Hepatocyte (in vitro differentiated cells): Measurements from ENCODE around the gene ZIC5.

Experiments
- EZH2 ChIP-seq: fragments of 200-600 bp; sonication (generic); IDR thresholded peaks from 2 replicates; pipeline ENCODE4 v1.6.1; 2016; ENCODE audit warnings: antibody characterized with exemption, mild to moderate bottlenecking, borderline replicate concordance
- EZH2phosphoT487 ChIP-seq: fragments of 200-600 bp; sonication (generic); IDR thresholded peaks from one replicate; pipeline ENCODE4 v1.6.1; 2018; ENCODE audit warnings: antibody characterized with exemption, mild to moderate bottlenecking, low read depth, moderate library complexity; ENCODE audit not compliant: unreplicated experiment, severe bottlenecking
- TF ChIP-seq, protein P1 (sequence below): fragments of 200-600 bp; sonication (generic); IDR thresholded peaks from 2 replicates; pipeline ENCODE4 v1.5.1; 2016; ENCODE audit warnings: antibody characterized with exemption, mild to moderate bottlenecking; ENCODE audit not compliant: poor library complexity

DNA sequence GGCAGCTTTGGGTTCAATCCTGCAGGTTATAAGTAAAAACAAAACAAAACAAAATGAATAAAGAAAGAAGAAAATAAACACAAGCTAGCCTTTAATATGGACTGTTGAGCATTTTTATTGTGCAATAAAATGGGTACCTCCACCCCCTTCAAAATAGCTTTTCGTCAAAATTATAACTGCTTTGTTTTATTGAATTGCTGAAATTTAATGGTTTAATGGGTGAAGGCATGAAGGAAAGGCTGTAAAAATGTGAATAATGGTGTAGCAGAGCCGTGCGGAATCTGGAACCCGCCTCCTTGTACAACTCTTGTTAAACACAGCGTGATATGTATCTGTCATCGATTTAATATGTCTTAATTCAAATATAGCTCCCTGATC lies 2.2 kb upstream of the ZIC5 start:
- TF ChIP-seq, protein P1, sequence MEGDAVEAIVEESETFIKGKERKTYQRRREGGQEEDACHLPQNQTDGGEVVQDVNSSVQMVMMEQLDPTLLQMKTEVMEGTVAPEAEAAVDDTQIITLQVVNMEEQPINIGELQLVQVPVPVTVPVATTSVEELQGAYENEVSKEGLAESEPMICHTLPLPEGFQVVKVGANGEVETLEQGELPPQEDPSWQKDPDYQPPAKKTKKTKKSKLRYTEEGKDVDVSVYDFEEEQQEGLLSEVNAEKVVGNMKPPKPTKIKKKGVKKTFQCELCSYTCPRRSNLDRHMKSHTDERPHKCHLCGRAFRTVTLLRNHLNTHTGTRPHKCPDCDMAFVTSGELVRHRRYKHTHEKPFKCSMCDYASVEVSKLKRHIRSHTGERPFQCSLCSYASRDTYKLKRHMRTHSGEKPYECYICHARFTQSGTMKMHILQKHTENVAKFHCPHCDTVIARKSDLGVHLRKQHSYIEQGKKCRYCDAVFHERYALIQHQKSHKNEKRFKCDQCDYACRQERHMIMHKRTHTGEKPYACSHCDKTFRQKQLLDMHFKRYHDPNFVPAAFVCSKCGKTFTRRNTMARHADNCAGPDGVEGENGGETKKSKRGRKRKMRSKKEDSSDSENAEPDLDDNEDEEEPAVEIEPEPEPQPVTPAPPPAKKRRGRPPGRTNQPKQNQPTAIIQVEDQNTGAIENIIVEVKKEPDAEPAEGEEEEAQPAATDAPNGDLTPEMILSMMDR: no peak
- TF ChIP-seq EZH2 (peak; percentile 69), EZH2phosphoT487 (no peak)
